Esophagus squamous epithelium (tissue), 5 donors: Measurements from ENCODE around the gene LILRB2. TPM values are rescaled to one million over a fixed set of nuclear protein-coding genes. Genes with fewer than 3 reads are reported as not detected.
"Not testable (repeated sequence)": the region's sequence is repeated elsewhere in the genome, so short reads cannot be mapped to it uniquely, and the experiment has no call there.

Source experiments
- DNase-seq: peaks from one replicate; lab custom pipeline; 2025; lab: John Stamatoyannopoulos, UW
- H3K27ac ChIP-seq, 4 donors: fragments of 200-600 bp; sonication (generic); one replicate each; pipeline ENCODE4 v1.5.1; 2016 to 2019; ENCODE audit warnings: mild to moderate bottlenecking in 1 of 4
- H3K27me3 ChIP-seq, 4 donors: fragments of 200-600 bp; sonication (generic); 1 replicate in 3 of 4; 2 replicates in 1 of 4; pipeline versions ENCODE4 v1.5.1 to v1.6.0; 2017 to 2021; ENCODE audit warnings: antibody characterized with exemption in 1 of 4
- H3K36me3 ChIP-seq, 3 donors: fragments of 200-600 bp; sonication (generic); one replicate each; pipeline ENCODE4 v1.5.1; 2016 to 2019
- H3K4me1 ChIP-seq, 3 donors: fragments of 200-600 bp; sonication (generic); one replicate each; pipeline ENCODE4 v1.5.1; 2017 to 2019
- H3K4me3 ChIP-seq, 4 donors: fragments of 200-600 bp; sonication (generic); 1 replicate in 3 of 4; 2 replicates in 1 of 4; pipeline ENCODE4 v1.5.1; 2016 to 2019; ENCODE audit warnings: mild to moderate bottlenecking in 2 of 4, moderate library complexity in 1 of 4
- H3K9me3 ChIP-seq, 3 donors: fragments of 200-600 bp; sonication (generic); one replicate each; pipeline ENCODE4 v1.5.1; 2016 to 2019
- POLR2A ChIP-seq, 4 donors: fragments of 450-650 bp; IDR thresholded peaks; one replicate each; pipeline ENCODE4 v1.6.1; 2017; ENCODE audit warnings: antibody characterized with exemption in 4 of 4, mild to moderate bottlenecking in 4 of 4, moderate library complexity in 3 of 4
- WGBS, 2 donors: methylation state at CpG; one replicate each; pipeline ENCODE4 v1.1.5; 2018; 5-methylcytosine and 5-hydroxymethylcytosine counted together
- intact Hi-C: fragments of 100-400 bp; cut with DNase I; formaldehyde crosslinking; loops from one replicate; pipeline ENCODE4 v1.15.0; 2022
- total RNA-seq, 4 donors: library from RNA; depleted of rRNA; stranded (reverse); fragments of >200 nt; gene quantifications; one replicate each; pipeline ENCODE4 v1.1.0, GENCODE V29; 2016
- TF ChIP-seq, protein P1 (sequence below), 6 experiments: fragments of 450-650 bp in 4 of 6; fragments of 200-600 bp in 2 of 6; sonication (generic) in 2 of 6; IDR thresholded peaks; one replicate each; pipeline ENCODE4 v1.5.1; 2016 to 2019; ENCODE audit warnings: antibody characterized with exemption in 6 of 6, mild to moderate bottlenecking in 4 of 6, moderate library complexity in 4 of 6
- donor health status: DM: yes; HTN: yes; CAD: no.

LILRB2 gene
- total RNA-seq, 4 donors from 2014 or later: 0.40 to 1.9 (median 1.0) TPM; not detected in 1

DNA sequence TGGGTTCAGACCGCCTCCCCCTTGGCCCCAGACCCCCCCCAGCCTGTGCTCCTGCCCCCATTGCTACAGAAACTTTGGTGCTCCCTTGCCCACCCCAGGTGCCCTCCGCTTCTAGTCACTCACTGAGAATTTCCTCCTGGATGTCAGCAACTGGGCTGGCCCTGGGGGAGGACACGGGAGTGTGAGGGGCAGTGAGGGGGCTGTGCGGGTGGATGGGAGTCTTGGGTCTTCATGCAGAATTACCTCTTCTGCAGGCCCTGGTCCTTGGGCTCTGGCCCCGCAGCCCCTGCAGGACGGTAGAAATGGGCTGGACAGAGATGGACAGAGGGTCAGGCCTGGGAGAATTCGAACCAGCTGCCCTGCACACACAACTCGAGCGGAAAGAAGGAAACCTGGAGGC lies 28.7 kb downstream of the LILRB2 start:
- 67 to 77% methylated on average over 4 to 5 of the region's 9 CpGs for WGBS, 2 donors
- no peak for DNase-seq
- Histone ChIP-seq H3K4me1 (no peaks in the 10 kb centered on the region), H3K4me3 (no peak overlapping the region), H3K27ac (no peak overlapping the region), H3K9me3 (no peaks in the 10 kb centered on the region), H3K36me3 (no peaks in the 10 kb centered on the region), H3K27me3 (peaks cover 0 to 60% (median 0%) of the 10 kb centered on the region in 4 donors)
- TF ChIP-seq, protein P1, sequence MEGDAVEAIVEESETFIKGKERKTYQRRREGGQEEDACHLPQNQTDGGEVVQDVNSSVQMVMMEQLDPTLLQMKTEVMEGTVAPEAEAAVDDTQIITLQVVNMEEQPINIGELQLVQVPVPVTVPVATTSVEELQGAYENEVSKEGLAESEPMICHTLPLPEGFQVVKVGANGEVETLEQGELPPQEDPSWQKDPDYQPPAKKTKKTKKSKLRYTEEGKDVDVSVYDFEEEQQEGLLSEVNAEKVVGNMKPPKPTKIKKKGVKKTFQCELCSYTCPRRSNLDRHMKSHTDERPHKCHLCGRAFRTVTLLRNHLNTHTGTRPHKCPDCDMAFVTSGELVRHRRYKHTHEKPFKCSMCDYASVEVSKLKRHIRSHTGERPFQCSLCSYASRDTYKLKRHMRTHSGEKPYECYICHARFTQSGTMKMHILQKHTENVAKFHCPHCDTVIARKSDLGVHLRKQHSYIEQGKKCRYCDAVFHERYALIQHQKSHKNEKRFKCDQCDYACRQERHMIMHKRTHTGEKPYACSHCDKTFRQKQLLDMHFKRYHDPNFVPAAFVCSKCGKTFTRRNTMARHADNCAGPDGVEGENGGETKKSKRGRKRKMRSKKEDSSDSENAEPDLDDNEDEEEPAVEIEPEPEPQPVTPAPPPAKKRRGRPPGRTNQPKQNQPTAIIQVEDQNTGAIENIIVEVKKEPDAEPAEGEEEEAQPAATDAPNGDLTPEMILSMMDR (IDR thresholded peaks at IDR 0.05): no peak
- TF ChIP-seq POLR2A (IDR thresholded peaks at IDR 0.05): no peak
- intact Hi-C loops: no loop called here

DNA sequence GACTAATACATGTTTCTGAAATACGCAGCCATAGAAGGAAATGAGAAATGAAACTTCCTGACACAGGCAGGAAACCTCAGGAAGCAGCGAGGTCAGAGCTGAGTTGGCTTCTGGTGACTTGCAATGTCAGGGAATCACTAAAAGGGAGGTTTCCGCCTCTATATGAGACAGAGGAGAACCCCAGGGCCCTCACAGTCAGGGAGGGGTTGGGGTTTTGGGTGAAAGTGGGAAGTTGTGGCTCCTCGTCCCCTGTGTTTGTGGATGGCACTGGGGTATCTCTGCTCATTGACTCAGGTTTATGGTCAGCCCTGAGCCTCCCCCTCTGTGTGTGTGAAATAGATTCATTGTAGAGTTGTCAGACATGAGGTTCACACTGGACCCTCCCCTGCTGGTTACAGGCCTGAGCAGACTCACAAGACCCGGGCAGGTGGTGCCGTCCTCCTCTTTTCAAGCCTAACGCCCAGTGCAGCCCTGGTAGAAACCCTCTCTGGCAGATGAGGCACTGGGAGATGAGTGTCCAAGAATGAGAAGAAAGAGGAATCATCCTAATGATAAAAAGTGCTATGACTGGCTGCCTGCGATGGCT lies 32.8 kb downstream of the LILRB2 start:
- no peaks in the 10 kb centered on the region for H3K9me3 ChIP-seq
- no peaks in the 10 kb centered on the region for H3K4me1 ChIP-seq
- intact Hi-C loops: no loop called here
- H3K36me3 ChIP-seq: no peaks in the 10 kb centered on the region
- TF ChIP-seq POLR2A (IDR thresholded peaks at IDR 0.05): no peak
- TF ChIP-seq, protein P1 (IDR thresholded peaks at IDR 0.05): no peak
- H3K27ac ChIP-seq: peak overlapping the region in 2 of 4 donors; percentile 16 to 50
- H3K4me3 ChIP-seq: no peak overlapping the region
- no peak for DNase-seq
- 45 to 60% methylated on average over 5 to 8 of the region's 8 CpGs for WGBS, 2 donors
- peaks cover 0 to 21% (median 0%) of the 10 kb centered on the region in 4 donors for H3K27me3 ChIP-seq

DNA sequence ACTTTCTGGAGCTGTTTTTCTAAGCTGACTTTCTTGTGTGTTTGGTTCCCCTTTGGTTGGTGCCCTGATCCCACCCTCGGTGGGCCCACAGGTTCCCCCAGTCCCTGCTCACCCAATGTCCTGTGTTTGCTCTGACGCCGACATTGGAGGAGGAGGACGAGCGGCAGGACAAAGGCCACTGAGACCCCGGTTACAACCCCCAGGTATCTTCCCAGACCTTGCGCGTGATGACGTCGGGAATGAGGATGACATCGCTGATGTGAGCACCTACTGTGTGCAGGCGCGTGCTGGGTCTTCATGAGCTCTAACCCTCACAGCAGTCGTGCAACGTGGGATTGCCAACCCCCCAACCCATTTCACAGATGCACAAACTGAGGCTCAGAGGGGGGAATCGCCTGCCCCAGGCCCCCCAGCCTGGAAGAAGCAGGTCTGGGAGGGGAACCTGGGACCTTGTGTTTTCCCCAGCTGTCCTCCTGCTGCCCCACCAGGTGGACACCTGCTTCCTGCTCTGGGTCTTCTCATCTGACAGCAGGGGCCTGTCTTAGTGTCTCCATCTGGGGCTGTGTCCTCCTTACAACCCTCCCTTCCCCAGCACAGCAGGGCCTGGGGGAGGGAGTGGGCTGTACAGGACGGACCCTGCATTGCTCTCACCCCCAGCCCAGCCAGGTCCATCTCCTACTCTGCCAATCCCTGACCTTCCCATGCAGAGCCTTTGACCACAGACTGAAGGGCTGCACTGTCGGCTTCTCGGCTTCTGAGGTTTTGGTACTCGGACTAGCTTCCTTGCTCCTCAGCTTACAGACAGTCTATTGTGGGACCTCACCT lies 33.6 kb downstream of the LILRB2 start:
- no peaks in the 10 kb centered on the region for H3K9me3 ChIP-seq
- 77 to 80% methylated on average over 8 to 20 of the region's 20 CpGs for WGBS, 2 donors
- peak overlapping the region in 2 of 4 donors; percentile 49 to 50 for H3K27ac ChIP-seq
- peaks cover 0 to 13% (median 0%) of the 10 kb centered on the region in 4 donors for H3K27me3 ChIP-seq
- intact Hi-C loops: no loop called here
- no peaks in the 10 kb centered on the region for H3K4me1 ChIP-seq
- no peaks in the 10 kb centered on the region for H3K36me3 ChIP-seq
- no peak for TF ChIP-seq POLR2A (IDR thresholded peaks at IDR 0.05)
- TF ChIP-seq, protein P1 (IDR thresholded peaks at IDR 0.05): no peak
- no peak for DNase-seq
- H3K4me3 ChIP-seq: no peak overlapping the region

DNA sequence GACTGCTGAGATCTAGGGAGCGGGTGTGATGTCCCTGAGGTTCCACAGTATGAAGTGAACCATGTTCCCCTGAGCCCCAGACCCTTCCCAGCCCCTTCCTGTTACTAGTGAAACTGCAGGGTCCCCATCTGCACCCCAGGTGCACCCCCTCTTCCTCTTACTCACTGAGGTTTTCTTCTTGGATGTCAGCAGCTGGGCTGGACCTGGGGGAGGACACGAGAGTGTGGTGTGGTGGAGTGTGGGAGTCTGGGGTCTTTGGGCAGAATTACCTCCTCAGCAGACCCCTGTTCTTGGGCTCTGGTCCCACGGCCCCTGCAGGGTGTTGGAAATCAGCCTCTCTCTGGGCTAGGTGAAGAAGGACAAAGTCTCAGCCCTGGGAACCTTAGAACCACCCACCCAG lies 35.0 kb downstream of the LILRB2 start:
- no peaks in the 10 kb centered on the region for H3K9me3 ChIP-seq
- H3K36me3 ChIP-seq: no peaks in the 10 kb centered on the region
- TF ChIP-seq POLR2A (IDR thresholded peaks at IDR 0.05): no peak
- TF ChIP-seq, protein P1 (IDR thresholded peaks at IDR 0.05): no peak
- intact Hi-C loops: no loop called here
- no peak for DNase-seq
- H3K27ac ChIP-seq: no peak overlapping the region
- no peaks in the 10 kb centered on the region for H3K4me1 ChIP-seq
- peaks cover 0 to 8% (median 0%) of the 10 kb centered on the region in 4 donors for H3K27me3 ChIP-seq
- no peak overlapping the region for H3K4me3 ChIP-seq
- WGBS, 2 donors: 53 to 61% methylated on average over 2 to 3 of the region's 3 CpGs

DNA sequence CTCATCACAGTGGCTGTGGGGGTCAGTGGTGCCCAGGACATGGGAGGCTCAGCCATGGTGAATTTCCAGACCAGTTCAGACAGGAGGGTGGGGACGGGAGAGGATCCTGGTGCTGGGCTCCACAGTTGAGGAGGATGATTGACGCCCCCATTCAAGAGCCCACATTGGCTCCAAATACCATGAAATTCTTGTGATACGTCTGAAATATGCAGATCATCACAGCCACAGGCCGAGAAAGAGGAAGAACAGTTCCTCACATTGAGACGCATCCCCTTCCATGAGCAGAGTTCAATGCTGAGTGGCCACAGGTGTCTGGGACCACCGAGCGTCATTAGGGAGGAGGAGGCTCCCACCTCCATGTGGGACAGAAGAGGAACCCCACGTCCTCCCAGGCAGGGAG lies 37.1 kb downstream of the LILRB2 start:
- H3K27ac ChIP-seq, intact Hi-C loops, H3K36me3 ChIP-seq, H3K27me3 ChIP-seq, DNase-seq, H3K4me1 ChIP-seq, H3K9me3 ChIP-seq, H3K4me3 ChIP-seq: not testable (repeated sequence)
- no CpG with 5 or more reads among the region's 8 CpGs for WGBS, 2 donors

DNA sequence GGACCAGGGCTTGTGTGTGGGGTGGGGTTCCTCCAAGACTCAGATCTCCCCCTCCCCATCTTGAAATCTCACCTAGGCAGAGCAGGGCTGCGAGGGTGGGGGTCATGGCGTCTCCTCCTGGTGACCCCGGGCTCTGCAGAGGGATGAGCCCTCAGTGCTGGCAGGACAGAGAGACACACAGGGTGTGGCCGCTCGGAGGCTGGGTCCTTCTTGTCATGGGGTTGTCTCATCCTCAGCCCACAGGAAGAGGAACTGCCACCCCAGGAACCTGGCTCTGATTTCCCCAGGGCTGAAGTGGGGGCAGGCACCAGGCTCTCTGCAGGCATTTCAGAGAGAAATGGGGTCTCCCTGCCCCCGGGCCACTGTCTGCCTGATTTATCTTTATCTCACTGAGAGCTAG lies 38.3 kb downstream of the LILRB2 start, which contains the start of gene LILRA6:
Gene LILRA6 (minus strand): TSS at position 145 of the 400 bp plus-strand sequence.
- H3K9me3 ChIP-seq, DNase-seq, H3K36me3 ChIP-seq, intact Hi-C loops, H3K27ac ChIP-seq, H3K27me3 ChIP-seq, H3K4me3 ChIP-seq, H3K4me1 ChIP-seq: not testable (repeated sequence)
- WGBS, 2 donors: no CpG with 5 or more reads among the region's 6 CpGs

DNA sequence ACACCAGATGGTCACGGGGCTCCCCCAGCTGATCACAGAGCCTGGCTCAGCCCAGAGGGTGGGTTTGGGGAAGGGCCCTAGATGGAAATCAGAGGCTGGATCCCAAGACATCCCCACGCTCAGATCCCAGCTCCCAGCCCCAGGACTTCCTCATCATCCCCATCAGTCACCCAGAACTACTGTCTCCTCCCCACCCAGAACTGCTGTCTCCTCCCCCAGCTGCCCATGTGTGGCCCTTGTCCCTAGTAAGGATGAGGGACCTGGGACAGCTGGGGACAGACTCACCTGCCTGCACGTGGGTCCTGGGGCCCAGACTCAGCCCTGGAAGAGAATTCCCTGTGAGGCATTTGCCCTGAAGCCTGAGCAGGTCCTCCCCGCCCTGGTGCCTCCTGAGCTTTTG lies 38.7 kb downstream of the LILRB2 start:
- H3K9me3 ChIP-seq, H3K36me3 ChIP-seq, H3K4me1 ChIP-seq, H3K27me3 ChIP-seq, DNase-seq, H3K27ac ChIP-seq, H3K4me3 ChIP-seq, intact Hi-C loops: not testable (repeated sequence)
- WGBS, 2 donors: no CpG with 5 or more reads among the region's 4 CpGs

DNA sequence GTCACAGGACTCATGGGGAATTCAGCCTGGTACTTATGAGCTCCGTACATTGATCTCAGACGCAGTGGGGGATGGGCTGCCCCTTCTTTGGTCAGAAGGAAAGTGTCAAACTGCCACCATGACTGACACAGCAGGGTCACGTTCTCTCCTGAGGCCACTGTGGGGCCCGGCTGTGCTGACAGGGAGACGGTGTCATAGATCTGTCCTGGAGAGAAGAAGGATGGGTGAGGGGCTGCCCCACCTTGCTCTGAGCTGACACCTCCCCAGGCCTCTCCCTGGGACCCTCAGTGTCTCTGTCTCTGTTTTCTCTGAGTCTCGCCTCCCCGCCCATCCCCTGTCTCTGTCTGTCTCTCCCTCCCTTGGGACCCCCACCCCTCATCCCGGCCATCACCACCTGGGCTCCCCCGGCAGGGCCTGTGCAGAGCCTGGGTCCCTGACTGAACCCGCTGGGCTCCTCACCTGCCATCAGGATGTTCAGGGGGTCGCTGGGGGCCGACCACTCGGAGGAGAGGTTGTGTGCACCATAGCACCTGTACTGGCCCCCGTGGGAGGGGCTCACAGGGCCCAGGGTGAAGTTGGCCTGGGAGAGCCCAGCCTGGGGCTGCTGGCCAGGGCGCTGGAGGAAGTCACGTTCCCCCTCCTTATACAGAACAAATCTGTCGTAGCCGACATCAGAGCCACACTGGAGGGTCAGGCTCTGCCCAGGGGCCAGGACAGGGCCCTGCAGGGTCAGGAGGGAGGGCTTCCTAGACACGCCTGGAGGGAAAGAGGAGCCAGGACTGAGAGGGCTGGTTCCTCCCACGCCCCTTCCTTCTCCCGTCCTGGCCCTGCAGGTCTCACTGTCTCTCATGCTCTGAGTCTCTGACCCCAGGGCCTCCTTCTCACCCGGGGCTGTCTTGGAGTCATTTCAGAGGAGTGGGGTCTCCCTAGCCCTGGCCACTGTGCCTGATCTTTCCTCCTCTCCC lies 40.3 kb downstream of the LILRB2 start:
- H3K9me3 ChIP-seq, H3K4me1 ChIP-seq, H3K27me3 ChIP-seq, H3K36me3 ChIP-seq, intact Hi-C loops, H3K27ac ChIP-seq, H3K4me3 ChIP-seq, DNase-seq: not testable (repeated sequence)
- 39% methylated on average over 7 of the region's 22 CpGs; no CpG with 5 or more reads in 1 of the 2 donors for WGBS, 2 donors
